ENCODE results near the gene B3GALNT2.

GRCh38 chr1:235434001-235434400 is 70.3 kb downstream of the B3GALNT2 start:
- no peak for TF ChIP-seq CTCF (optimal IDR thresholded peaks at IDR 0.05 in 1 of 3, IDR thresholded peaks at IDR 0.05 in 1 of 3, conservative IDR thresholded peaks at IDR 0.05 in 1 of 3; ENCODE audit: extremely low read depth in 1 of 3, insufficient read depth in 2 of 3, low read length in 3 of 3)
- no peak for TF ChIP-seq EZH2 (IDR thresholded peaks at IDR 0.05; ENCODE audit: low read length)
